Measurements from ENCODE around the gene MGAT2. TPM values are rescaled to one million over a fixed set of nuclear protein-coding genes. Genes with fewer than 3 reads are reported as not detected.
A peak's percentile ranks its signal among the peaks of the same experiment; 100 is the strongest.

The MGAT2 gene
- total RNA-seq, 6 donors from 2014 or later = 14.7 to 41.7 (median 25.5) TPM

GRCh38 chr14:49594347-49595091, 26.1 kb upstream of the MGAT2 start:
- 17 to 22% methylated on average over 4 of the region's 4 CpGs for WGBS, 2 donors
- Histone ChIP-seq H3K27me3 (no peaks in the 10 kb centered on the region), H3K4me3 (no peak overlapping the region), H3K27ac (peak overlapping the region in 1 of 4 donors; percentile 30), H3K9me3 (no peaks in the 10 kb centered on the region), H3K36me3 (no peaks in the 10 kb centered on the region), H3K4me1 (peaks cover 0 to 25% (median 4%) of the 10 kb centered on the region in 4 donors)
- ATAC-seq (ENCODE audit: low FRiP score in 2 of 2) = no peak
- TF ChIP-seq EP300 (IDR thresholded peaks at IDR 0.05) = no peak
- DNase-seq = peak in 1 of 2 donors; percentile 36

GRCh38 chr14:49598189-49598484, 22.5 kb upstream of the MGAT2 start:
- WGBS, 2 donors = 0 to 1% methylated on average over 13 to 15 of the region's 15 CpGs
- DNase-seq (peak in 1 of 2 donors; percentile 34), ATAC-seq (ENCODE audit: low FRiP score in 2 of 2) (peak; percentile 34 to 52)
- no peaks in the 10 kb centered on the region for H3K27me3 ChIP-seq
- peak overlapping the region; percentile 95 to 100 (median 96) for H3K27ac ChIP-seq
- peak overlapping the region; percentile 58 to 88 (median 73) for H3K4me3 ChIP-seq
- peaks cover 0 to 8% (median 0%) of the 10 kb centered on the region in 4 donors for H3K36me3 ChIP-seq
- peaks cover 3 to 25% (median 4%) of the 10 kb centered on the region in 4 donors for H3K4me1 ChIP-seq
- TF ChIP-seq EP300 (IDR thresholded peaks at IDR 0.05) (no peak), POLR2A (IDR thresholded peaks at IDR 0.05) (no peak)
- H3K9me3 ChIP-seq = no peaks in the 10 kb centered on the region

- H3K4me3 ChIP-seq = peak within 1 kb of the TSS; percentile 58 to 88 (median 73)
- no peaks in the 10 kb centered on the region for H3K9me3 ChIP-seq
- peaks cover 0 to 8% (median 0%) of the 10 kb centered on the region in 4 donors for H3K36me3 ChIP-seq
- peak; percentile 93 to 97 for DNase-seq
- peaks cover 3 to 25% (median 4%) of the 10 kb centered on the region in 4 donors for H3K4me1 ChIP-seq
- peak; percentile 96 for ATAC-seq (ENCODE audit: low FRiP score in 2 of 2)
- 0% methylated on average over 44 of the region's 77 CpGs; no CpG with 5 or more reads in 1 of the 2 donors for WGBS, 2 donors
- peak within 1 kb of the TSS; percentile 95 to 100 (median 96) for H3K27ac ChIP-seq
- no peaks in the 10 kb centered on the region for H3K27me3 ChIP-seq
- TF ChIP-seq POLR2A (IDR thresholded peaks at IDR 0.05) = peak in 3 of 4 donors; percentile 54 to 78 (median 75)
- peak; percentile 49 to 82 for TF ChIP-seq POLR2AphosphoS5 (IDR thresholded peaks at IDR 0.05)
- no peak for TF ChIP-seq CTCF (IDR thresholded peaks at IDR 0.05)
These were observed 21.9 kb upstream of the MGAT2 start, which contains the start of gene LRR1 for GRCh38 chr14:49598485-49599300. LRR1 (plus strand) TSS chr14:49598940; CDS start chr14:49599021, 81 bp downstream.

- H3K9me3 ChIP-seq = no peaks in the 10 kb centered on the region
- 94 to 96% methylated on average over 6 of the region's 6 CpGs for WGBS, 2 donors
- TF ChIP-seq CTCF (IDR thresholded peaks at IDR 0.05) (no peak), POLR2AphosphoS5 (IDR thresholded peaks at IDR 0.05) (no peak), EP300 (IDR thresholded peaks at IDR 0.05) (no peak), POLR2A (IDR thresholded peaks at IDR 0.05) (no peak)
- H3K4me1 ChIP-seq = no peaks in the 10 kb centered on the region
- no peak overlapping the region for H3K4me3 ChIP-seq
- no peaks in the 10 kb centered on the region for H3K27me3 ChIP-seq
- H3K36me3 ChIP-seq = peaks cover 0 to 18% (median 4%) of the 10 kb centered on the region in 4 donors
- no peak for DNase-seq
- no peak for ATAC-seq (ENCODE audit: low FRiP score in 2 of 2)
- H3K27ac ChIP-seq = no peak overlapping the region
These were observed 13.0 kb upstream of the MGAT2 start for GRCh38 chr14:49607583-49607982.

- H3K4me3 ChIP-seq = no peak overlapping the region
- H3K4me1 ChIP-seq = no peaks in the 10 kb centered on the region
- H3K36me3 ChIP-seq = peaks cover 0 to 11% (median 0%) of the 10 kb centered on the region in 4 donors
- no peak overlapping the region for H3K27ac ChIP-seq
- no peak for TF ChIP-seq POLR2AphosphoS5 (IDR thresholded peaks at IDR 0.05)
- TF ChIP-seq POLR2A (IDR thresholded peaks at IDR 0.05) = no peak
- no peak for TF ChIP-seq EP300 (IDR thresholded peaks at IDR 0.05)
- TF ChIP-seq CTCF (IDR thresholded peaks at IDR 0.05) = no peak
- H3K27me3 ChIP-seq = no peaks in the 10 kb centered on the region
- no peaks in the 10 kb centered on the region for H3K9me3 ChIP-seq
- no peak for DNase-seq
- 92 to 97% methylated on average over 4 of the region's 4 CpGs for WGBS, 2 donors
- ATAC-seq (ENCODE audit: low FRiP score in 2 of 2) = no peak
These were observed 8.3 kb upstream of the MGAT2 start for GRCh38 chr14:49612251-49612650.

All from upper lobe of left lung (tissue), 6 donors.